GM23338 (cell line): ENCODE results near the gene CCDC54. TPM values are rescaled to one million over a fixed set of nuclear protein-coding genes. Genes with fewer than 3 reads are reported as not detected.
"Not testable (repeated sequence)": the region's sequence is repeated elsewhere in the genome, so short reads cannot be mapped to it uniquely, and the experiment has no call there.

Source experiments
- ATAC-seq: fragments of 200-7000 bp; cut with Tn5 transposase; 3 replicates; pipeline ENCODE4 v1.9.1; 2020
- DNase-seq: peaks from one replicate; pipeline ENCODE4 v3.0.0-alpha.2; 2015; ENCODE audit warnings: low spot score
- H2AFZ ChIP-seq: fragments of 200-600 bp; sonication (generic); 2 replicates; pipeline ENCODE4 v1.8.0; 2016; ENCODE audit warnings: antibody characterized with exemption, mild to moderate bottlenecking, moderate library complexity
- H3F3A ChIP-seq: fragments of 200-600 bp; sonication (generic); replicated peaks from 2 replicates; pipeline ENCODE4 v1.8.0; 2017; ENCODE audit warnings: antibody characterized with exemption, mixed run types, low read depth
- H3K27ac ChIP-seq: fragments of 200-600 bp; sonication (generic); 2 replicates; pipeline ENCODE4 v1.6.1; 2016; ENCODE audit warnings: low read depth
- H3K27me3 ChIP-seq: fragments of 200-600 bp; sonication (generic); 2 replicates; pipeline ENCODE4 v1.8.0; 2016; ENCODE audit warnings: mild to moderate bottlenecking, mixed run types, moderate library complexity; ENCODE audit not compliant: insufficient read depth
- H3K36me3 ChIP-seq: fragments of 200-600 bp; sonication (generic); 2 replicates; pipeline ENCODE4 v1.8.0; 2016; ENCODE audit warnings: mild to moderate bottlenecking; ENCODE audit not compliant: insufficient read depth
- H3K4me1 ChIP-seq: fragments of 200-600 bp; sonication (generic); 2 replicates; pipeline ENCODE4 v1.8.0; 2016; ENCODE audit warnings: mild to moderate bottlenecking, moderate library complexity; ENCODE audit not compliant: insufficient read depth
- H3K4me2 ChIP-seq: fragments of 200-600 bp; sonication (generic); 2 replicates; pipeline ENCODE4 v1.7.1; 2017; ENCODE audit warnings: mixed run types
- H3K4me3 ChIP-seq: fragments of 200-600 bp; sonication (generic); 2 replicates; pipeline ENCODE4 v1.6.1; 2016; ENCODE audit warnings: mixed run types
- H3K79me2 ChIP-seq: fragments of 200-600 bp; sonication (generic); replicated peaks from 2 replicates; pipeline ENCODE4 v1.8.0; 2017; ENCODE audit warnings: mild to moderate bottlenecking; ENCODE audit not compliant: insufficient read depth
- H3K9me2 ChIP-seq: fragments of 200-600 bp; sonication (generic); 2 replicates; pipeline ENCODE4 v1.8.0; 2017; ENCODE audit not compliant: insufficient read depth
- H4K20me1 ChIP-seq: fragments of 200-600 bp; sonication (generic); replicated peaks from 2 replicates; pipeline ENCODE4 v1.8.0; 2017; ENCODE audit warnings: mild to moderate bottlenecking; ENCODE audit not compliant: insufficient read depth
- H3K27ac Mint-ChIP-seq: 2 replicates; pipeline ENCODE4 v1.8.0; 2020; ENCODE audit warnings: inconsistent platforms, mild to moderate bottlenecking, moderate library complexity, mixed read lengths
- H3K27me3 Mint-ChIP-seq: 3 replicates; pipeline ENCODE4 v1.8.0; 2022; ENCODE audit warnings: low read depth, mild to moderate bottlenecking, moderate library complexity, mixed read lengths, inconsistent platforms; ENCODE audit not compliant: insufficient read depth, poor library complexity
- H3K36me3 Mint-ChIP-seq: 3 replicates; pipeline ENCODE4 v1.8.0; 2021; ENCODE audit warnings: low read depth, mild to moderate bottlenecking, inconsistent platforms, moderate library complexity, mixed read lengths
- H3K4me1 Mint-ChIP-seq: 3 replicates; pipeline ENCODE4 v1.8.0; 2020; ENCODE audit warnings: mild to moderate bottlenecking, inconsistent platforms, mixed read lengths
- H3K4me3 Mint-ChIP-seq: 3 replicates; pipeline ENCODE4 v1.8.0; 2021; ENCODE audit warnings: moderate library complexity, mild to moderate bottlenecking, inconsistent platforms, mixed read lengths
- H3K9me3 Mint-ChIP-seq: 3 replicates; pipeline ENCODE4 v1.8.0; 2020; ENCODE audit warnings: moderate library complexity, mild to moderate bottlenecking, inconsistent platforms, mixed read lengths
- CREB1 ChIP-seq: fragments of 250-450 bp; sonication (Bioruptor Pico); IDR thresholded peaks from 2 replicates; pipeline ENCODE4 v1.5.0; 2020; ENCODE audit warnings: low read depth, mild to moderate bottlenecking, moderate library complexity
- NANOG ChIP-seq: IDR thresholded peaks from 2 replicates; pipeline ENCODE4 v1.6.1; 2016; ENCODE audit warnings: antibody characterized with exemption, borderline replicate concordance
- POLR2AphosphoS5 ChIP-seq: IDR thresholded peaks from 2 replicates; pipeline ENCODE4 v1.6.1; 2016; ENCODE audit warnings: antibody characterized with exemption, low read depth
- long read RNA-seq: library from polyadenylated mRNA; unstranded; transcript quantifications from one replicate; pipeline ENCODE4 v2.0.0, GENCODE V29; 2020; ENCODE audit not compliant: unreplicated experiment
- polyA plus RNA-seq: library from polyadenylated mRNA; unstranded; fragments of >200 nt; fragmentation: Nextera tagmentation; extraction: Ambion mirVana; gene quantifications from 2 replicates; pipeline ENCODE4 v1.2.1, GENCODE V29; 2016
- total RNA-seq: library from RNA; depleted of rRNA; stranded (reverse); fragments of >200 nt; shearing (Covaris generic); gene quantifications from 2 replicates; pipeline ENCODE4 v1.2.3, GENCODE V29; 2014; rRNA removed
- TF ChIP-seq, protein P1 (sequence below): IDR thresholded peaks from one replicate; pipeline ENCODE4 v1.6.1; 2018; ENCODE audit warnings: antibody characterized with exemption; ENCODE audit not compliant: unreplicated experiment

The CCDC54 gene
- not detected in 2 replicates for total RNA-seq
- polyA plus RNA-seq: not detected in 2 replicates
- long read RNA-seq: 0 reads

DNA sequence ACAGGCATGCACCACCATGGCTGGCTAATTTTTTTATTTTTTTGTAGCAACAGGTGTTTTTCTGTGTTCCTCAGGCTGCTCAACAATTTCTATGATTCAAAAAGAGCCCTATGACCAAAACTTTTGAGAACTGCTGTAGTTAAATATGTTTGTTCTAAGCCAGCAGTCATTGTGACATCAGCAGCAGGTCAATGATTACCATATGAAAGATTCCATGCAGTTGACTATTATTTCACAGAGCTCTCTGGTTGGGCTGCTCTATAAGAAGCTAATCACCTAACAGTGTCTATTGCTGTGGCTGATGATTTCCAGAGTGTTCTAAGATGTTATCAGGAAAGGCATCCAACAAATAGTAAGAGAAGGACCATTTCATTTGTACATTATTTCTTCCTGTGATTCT is at the start of gene CCDC54:
Gene CCDC54, plus strand, starts transcription at position 289 of the 400 bp plus-strand sequence. CDS start 149 bp downstream, outside the sequence.
- Histone ChIP-seq H3K79me2 (no peaks in the 10 kb centered on the region), H3K27me3 (no peaks in the 10 kb centered on the region), H4K20me1 (no peaks in the 10 kb centered on the region), H3K4me1 (peaks cover 6% of the 10 kb centered on the region; the same call in 1 of the 2 replicates), H3F3A (no peaks in the 10 kb centered on the region), H3K9me2 (peaks cover 8% of the 10 kb centered on the region), H3K36me3 (no peaks in the 10 kb centered on the region), H3K27ac (no peak within 1 kb of the TSS), H3K4me2 (no peak within 1 kb of the TSS), H2AFZ (no peak within 1 kb of the TSS), H3K4me3 (no peak within 1 kb of the TSS)
- H3K4me3 Mint-ChIP-seq: no peak within 1 kb of the TSS
- TF ChIP-seq, protein P1, sequence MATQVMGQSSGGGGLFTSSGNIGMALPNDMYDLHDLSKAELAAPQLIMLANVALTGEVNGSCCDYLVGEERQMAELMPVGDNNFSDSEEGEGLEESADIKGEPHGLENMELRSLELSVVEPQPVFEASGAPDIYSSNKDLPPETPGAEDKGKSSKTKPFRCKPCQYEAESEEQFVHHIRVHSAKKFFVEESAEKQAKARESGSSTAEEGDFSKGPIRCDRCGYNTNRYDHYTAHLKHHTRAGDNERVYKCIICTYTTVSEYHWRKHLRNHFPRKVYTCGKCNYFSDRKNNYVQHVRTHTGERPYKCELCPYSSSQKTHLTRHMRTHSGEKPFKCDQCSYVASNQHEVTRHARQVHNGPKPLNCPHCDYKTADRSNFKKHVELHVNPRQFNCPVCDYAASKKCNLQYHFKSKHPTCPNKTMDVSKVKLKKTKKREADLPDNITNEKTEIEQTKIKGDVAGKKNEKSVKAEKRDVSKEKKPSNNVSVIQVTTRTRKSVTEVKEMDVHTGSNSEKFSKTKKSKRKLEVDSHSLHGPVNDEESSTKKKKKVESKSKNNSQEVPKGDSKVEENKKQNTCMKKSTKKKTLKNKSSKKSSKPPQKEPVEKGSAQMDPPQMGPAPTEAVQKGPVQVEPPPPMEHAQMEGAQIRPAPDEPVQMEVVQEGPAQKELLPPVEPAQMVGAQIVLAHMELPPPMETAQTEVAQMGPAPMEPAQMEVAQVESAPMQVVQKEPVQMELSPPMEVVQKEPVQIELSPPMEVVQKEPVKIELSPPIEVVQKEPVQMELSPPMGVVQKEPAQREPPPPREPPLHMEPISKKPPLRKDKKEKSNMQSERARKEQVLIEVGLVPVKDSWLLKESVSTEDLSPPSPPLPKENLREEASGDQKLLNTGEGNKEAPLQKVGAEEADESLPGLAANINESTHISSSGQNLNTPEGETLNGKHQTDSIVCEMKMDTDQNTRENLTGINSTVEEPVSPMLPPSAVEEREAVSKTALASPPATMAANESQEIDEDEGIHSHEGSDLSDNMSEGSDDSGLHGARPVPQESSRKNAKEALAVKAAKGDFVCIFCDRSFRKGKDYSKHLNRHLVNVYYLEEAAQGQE: no peak
- no peak for TF ChIP-seq CREB1 (CRISPR knock-in tag)
- DNase-seq (no peak), ATAC-seq (no peak)
- H3K36me3 Mint-ChIP-seq: no peaks in the 10 kb centered on the region
- no peak within 1 kb of the TSS for H3K27ac Mint-ChIP-seq
- no peaks in the 10 kb centered on the region for H3K9me3 Mint-ChIP-seq
- H3K27me3 Mint-ChIP-seq: peaks cover 2% of the 10 kb centered on the region
- H3K4me1 Mint-ChIP-seq: peaks cover 12% of the 10 kb centered on the region; the same call in 2 of the 3 replicates

DNA sequence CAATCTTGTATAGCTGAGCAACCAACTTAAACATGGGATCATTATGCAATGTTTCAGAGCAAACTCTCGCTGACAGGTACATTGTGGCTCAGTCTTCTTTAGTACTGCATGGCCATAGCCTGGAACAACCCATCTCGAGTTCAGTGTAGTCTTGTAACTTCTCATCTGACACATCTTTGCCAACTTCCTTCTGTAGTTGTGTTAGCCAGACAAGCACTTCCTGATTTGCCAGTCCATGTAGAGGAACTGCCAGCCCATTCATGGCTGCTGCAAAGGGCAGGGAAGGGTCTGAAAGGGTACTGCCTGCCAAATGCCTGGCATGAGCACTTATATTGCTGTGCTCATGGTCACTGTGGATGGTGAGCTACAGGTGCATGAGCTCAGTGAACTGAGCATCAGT is 49.2 kb upstream of the CCDC54 start:
- no peak overlapping the region for H2AFZ ChIP-seq
- Mint-ChIP-seq H3K27ac (no peak overlapping the region), H3K4me1 (no peaks in the 10 kb centered on the region), H3K36me3 (no peaks in the 10 kb centered on the region; the same call in 2 of the 3 replicates), H3K4me3 (no peak overlapping the region), H3K27me3 (peaks cover 1% of the 10 kb centered on the region), H3K9me3 (peaks cover 4% of the 10 kb centered on the region; the same call in 2 of the 3 replicates)
- TF ChIP-seq POLR2AphosphoS5: no peak
- no peaks in the 10 kb centered on the region for H3K36me3 ChIP-seq
- H3K4me3 ChIP-seq: no peak overlapping the region
- no peaks in the 10 kb centered on the region; the same call in 1 of the 2 replicates for H3K9me2 ChIP-seq
- no peaks in the 10 kb centered on the region for H4K20me1 ChIP-seq
- H3K4me1 ChIP-seq: no peaks in the 10 kb centered on the region
- H3K4me2 ChIP-seq: no peak overlapping the region
- H3K27me3 ChIP-seq: no peaks in the 10 kb centered on the region
- H3F3A ChIP-seq: no peaks in the 10 kb centered on the region
- no peak for DNase-seq
- ATAC-seq: no peak
- H3K79me2 ChIP-seq: no peaks in the 10 kb centered on the region
- H3K27ac ChIP-seq: no peak overlapping the region

DNA sequence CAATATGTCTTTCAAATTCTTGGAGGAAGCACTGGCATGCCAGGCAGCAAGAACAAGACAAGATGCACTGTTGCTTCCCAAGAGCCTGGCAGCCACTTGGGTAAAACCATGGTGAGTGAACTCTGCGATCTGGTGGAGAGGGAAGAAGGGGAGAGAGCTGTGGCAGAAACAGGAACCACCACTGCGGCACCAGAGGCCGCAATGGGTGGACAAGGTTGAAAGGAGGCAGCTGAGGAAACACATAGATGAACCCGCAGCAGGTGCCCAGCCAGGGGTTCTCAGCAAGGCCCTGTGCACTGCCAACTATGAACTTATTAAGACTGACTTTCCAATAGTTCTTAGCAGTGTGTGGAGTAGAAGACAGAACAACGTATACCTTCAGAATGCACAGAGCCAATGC is 48.2 kb upstream of the CCDC54 start:
- no peak overlapping the region for H3K4me3 Mint-ChIP-seq
- no peak overlapping the region for H3K27ac Mint-ChIP-seq
- H4K20me1 ChIP-seq: no peaks in the 10 kb centered on the region
- peaks cover 7% of the 10 kb centered on the region; the same call in 2 of the 3 replicates for H3K36me3 Mint-ChIP-seq
- H3F3A ChIP-seq: no peaks in the 10 kb centered on the region
- no peak overlapping the region for H3K4me2 ChIP-seq
- no peaks in the 10 kb centered on the region for H3K4me1 Mint-ChIP-seq
- no peaks in the 10 kb centered on the region for H3K4me1 ChIP-seq
- H3K4me3 ChIP-seq: no peak overlapping the region
- H3K27me3 Mint-ChIP-seq: peaks cover 1% of the 10 kb centered on the region
- no peaks in the 10 kb centered on the region for H3K36me3 ChIP-seq
- H2AFZ ChIP-seq: no peak overlapping the region
- no peaks in the 10 kb centered on the region for H3K79me2 ChIP-seq
- DNase-seq (no peak), ATAC-seq (no peak)
- no peaks in the 10 kb centered on the region for H3K27me3 ChIP-seq
- no peak overlapping the region for H3K27ac ChIP-seq
- TF ChIP-seq, protein P1: no peak
- no peak for TF ChIP-seq NANOG
- H3K9me3 Mint-ChIP-seq: peaks cover 13% of the 10 kb centered on the region
- H3K9me2 ChIP-seq: no peaks in the 10 kb centered on the region

DNA sequence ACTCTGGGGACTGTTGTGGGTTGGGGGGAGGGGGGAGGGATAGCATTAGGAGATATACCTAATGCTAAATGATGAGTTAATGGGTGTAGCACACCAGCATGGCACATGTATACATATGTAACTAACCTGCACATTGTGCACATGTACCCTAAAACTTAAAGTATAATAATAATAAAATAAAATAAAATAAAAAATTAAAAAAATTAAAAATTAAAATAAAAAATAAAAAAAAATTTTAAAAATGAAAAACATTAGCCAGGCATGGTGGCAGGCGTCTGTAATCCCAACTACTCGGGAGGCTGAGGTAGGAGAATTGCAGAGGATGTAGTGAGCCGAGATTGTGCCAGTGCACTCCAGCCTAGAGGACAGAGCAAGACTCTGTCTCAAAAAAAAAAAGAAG is 37.5 kb upstream of the CCDC54 start:
- H3K4me3 Mint-ChIP-seq, H3K9me2 ChIP-seq, ATAC-seq, H3F3A ChIP-seq, H3K4me1 ChIP-seq, H3K27me3 Mint-ChIP-seq, H3K36me3 ChIP-seq, H3K79me2 ChIP-seq, H2AFZ ChIP-seq, H3K27ac ChIP-seq, H3K4me3 ChIP-seq, H3K4me1 Mint-ChIP-seq, H3K27ac Mint-ChIP-seq, H4K20me1 ChIP-seq, DNase-seq, H3K36me3 Mint-ChIP-seq, H3K27me3 ChIP-seq, H3K4me2 ChIP-seq, H3K9me3 Mint-ChIP-seq: not testable (repeated sequence)
